Skeletal muscle cell (primary cell): ENCODE data around the gene ATG2A.

ENCODE experiments used
- DNase-seq: peaks from one replicate; pipeline ENCODE4 v3.0.0-alpha.2; 2010; ENCODE audit warnings: low read depth
- H3K4me3 ChIP-seq: 2 replicates; pipeline ENCODE4 v1.5.1; 2011; ENCODE audit warnings: low read depth, mild to moderate bottlenecking, control low read depth, low read length, moderate library complexity

ATG2A gene

GRCh38 chr11:64916775-64917662 is at the start of gene ATG2A:
Gene ATG2A, minus strand, starts transcription at chr11:64917209. Its CDS starts 74 bp downstream, at chr11:64917135.
- H3K4me3 ChIP-seq = peak within 1 kb of the TSS; percentile 97
- DNase-seq = peak; percentile 99

DNA sequence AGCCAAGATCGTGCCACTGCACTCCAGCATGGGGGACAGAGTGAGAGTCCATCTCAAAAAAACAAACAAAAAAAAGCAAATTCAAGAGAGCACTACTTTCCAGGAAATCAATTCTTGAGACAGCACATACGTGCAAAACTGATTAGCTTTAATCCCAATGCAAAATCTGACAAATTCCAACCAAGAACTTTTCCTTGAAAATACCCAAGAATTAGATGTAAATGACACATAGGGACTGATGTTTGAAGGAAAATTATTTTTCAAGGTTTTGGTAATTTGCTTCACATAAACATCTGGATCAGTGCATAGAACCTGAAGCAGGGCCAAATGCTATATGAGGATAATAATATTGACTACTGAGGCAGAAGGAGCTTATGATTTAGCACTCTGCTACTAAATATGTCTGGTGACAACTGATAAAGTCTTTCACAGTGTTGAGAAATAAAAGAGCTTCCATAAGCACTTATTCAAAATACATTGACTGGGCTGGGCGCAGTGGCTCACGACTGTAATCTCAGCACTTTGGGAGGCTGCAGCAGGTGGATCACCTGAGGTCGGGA is 46.1 kb upstream of the ATG2A start:
- no peak overlapping the region for H3K4me3 ChIP-seq
- no peak for DNase-seq

GRCh38 chr11:64960719-64961118 is 43.7 kb upstream of the ATG2A start:
- no peak overlapping the region for H3K4me3 ChIP-seq
- DNase-seq = no peak

DNA sequence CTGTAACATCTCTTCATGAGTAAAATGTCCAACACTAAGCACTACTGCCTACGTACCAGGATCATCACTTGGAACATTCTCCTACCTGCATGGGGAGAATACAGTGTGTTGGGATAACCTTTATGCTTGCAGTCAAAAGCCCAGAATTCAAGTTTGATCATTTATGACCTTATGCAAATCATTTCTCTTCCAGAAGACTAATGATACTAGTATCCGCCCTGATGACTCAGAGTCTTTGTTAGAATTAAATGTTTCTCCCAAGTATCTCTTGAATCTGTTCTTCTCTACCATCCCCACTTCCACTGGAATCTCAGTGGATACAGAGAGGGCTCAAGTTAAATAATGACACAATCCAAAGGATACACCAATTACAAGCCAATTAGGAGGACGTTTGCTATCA is 42.5 kb upstream of the ATG2A start:
- H3K4me3 ChIP-seq = no peak overlapping the region
- DNase-seq = no peak

DNA sequence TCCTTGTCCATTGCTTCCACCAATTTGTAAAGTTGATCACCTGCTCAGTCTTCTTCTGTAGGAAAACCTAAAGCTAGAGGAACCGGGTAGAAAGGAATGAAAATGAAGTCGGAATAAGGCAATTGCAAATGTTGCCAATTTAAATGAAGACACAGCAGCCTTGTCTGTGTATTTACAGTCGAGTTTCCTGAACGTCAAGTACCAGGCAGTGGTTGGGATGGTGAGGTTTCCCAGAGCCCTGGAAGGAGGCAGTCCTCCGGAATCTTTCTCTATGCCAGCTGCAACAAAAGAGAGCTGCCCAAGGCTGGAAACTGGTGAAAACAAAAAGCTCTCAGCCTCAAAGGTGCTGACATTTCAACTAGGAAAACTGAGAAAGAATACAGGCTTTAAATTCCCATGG is 37.2 kb upstream of the ATG2A start:
- H3K4me3 ChIP-seq = no peak overlapping the region
- no peak for DNase-seq

DNA sequence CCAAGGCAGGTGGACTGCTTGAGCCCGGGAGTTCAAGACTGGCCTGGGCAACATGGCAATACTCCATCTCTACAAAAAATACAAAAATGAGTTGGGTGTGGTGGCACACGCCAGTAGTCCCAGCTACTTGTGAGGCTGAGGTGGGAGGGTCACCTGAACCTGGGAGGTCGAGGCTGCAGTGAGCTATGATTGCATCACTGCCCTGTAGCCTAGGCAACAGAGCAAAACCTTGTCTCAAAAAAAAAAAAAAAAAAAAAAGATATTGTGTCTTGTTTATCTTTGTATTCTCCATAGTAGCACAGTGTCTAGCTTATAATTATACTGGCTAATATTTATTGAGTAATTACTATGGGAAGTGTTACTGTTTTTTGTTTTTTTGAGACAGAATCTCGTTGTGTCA is 34.5 kb upstream of the ATG2A start:
- no peak for DNase-seq

DNA sequence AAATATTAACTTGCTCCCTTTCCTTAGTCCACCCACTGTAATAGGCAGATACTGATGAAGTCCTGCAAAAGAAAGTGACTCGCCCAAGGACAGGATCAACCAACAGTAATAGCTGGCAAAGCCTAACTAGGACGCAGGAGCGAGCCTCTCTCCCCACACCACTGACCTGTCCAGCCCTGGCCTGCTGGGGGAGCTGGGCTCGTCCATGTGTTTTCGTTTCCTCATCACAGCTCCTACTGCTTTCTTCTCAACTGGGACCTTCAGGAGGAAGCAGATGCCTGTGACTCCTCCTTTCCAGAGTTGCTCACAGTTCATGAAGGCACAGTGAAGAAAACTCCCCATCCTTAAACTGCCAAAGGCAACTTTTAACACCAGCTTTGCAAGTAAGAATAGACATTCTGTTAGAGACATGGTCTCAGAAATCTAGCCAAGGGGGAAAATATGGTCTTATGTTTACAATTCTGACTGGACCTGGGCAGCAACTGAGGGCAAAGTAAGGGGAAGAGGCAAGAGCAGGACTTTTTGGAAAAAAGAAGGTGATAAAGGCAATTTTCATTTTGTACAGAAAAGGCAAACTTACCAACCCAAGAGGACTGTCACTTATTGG is 30.3 kb upstream of the ATG2A start:
- H3K4me3 ChIP-seq = no peak overlapping the region
- no peak for DNase-seq

More for the DNA sequence above, 34.5 kb upstream of the ATG2A start:
- no peak overlapping the region for H3K4me3 ChIP-seq

DNA sequence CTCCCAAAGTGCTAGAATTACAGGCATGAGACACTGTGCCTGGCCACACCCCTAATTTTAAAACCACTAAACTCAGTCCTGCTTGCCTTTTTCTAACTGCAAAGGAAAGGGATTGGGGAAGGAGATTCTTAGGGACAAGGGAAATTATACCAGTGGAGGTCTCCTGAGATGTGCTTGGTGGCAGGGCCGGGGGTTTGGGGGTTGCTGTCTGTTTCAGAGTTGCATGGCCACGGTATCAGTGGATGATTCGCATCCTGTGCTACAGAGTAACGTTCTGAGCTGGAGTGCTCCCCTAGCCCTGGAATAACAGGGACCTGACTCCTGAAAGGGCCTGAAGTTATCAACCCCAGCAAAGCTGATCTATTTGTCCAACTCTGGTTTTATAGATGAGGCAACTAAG is 19.5 kb upstream of the ATG2A start:
- H3K4me3 ChIP-seq = no peak overlapping the region
- DNase-seq = no peak

DNA sequence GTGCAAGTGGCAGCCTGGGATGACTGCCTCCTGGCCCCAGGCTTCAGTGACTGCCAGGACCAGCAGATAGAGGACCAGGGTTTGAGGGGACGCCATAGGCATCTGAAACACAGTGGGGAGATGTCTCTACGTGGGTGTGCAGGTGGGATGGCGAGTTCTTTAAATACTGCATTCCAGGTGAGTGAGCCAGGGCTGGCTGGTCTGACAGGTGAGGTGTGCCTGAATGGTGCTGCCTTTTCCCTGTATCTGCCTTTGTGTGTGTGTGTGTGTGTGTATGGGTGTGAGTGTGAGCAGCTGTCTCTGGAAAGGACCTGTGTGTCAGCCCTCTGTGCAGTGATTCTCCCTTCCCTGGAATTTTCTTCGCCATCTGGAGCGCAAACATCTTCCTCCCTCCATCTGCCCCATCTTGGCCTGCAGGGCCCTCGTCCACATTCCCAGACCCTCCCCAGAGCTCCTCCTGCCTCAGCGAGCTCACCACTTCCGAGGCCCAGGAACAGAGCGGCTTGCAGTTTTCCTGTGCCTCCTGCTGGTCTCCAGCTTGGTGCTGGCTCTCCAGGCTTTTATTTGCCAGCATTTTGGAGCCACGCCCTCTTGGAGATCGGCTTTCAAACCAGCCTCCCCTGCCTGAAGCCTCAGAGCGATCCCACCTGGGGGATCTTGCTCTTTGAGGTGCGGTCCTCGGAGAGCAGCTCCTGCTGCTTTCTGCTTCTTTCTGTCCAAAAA is 18.5 kb upstream of the ATG2A start, which contains the start of gene GPHA2:
Gene GPHA2 (minus strand): TSS at position 535 of the 723 bp plus-strand sequence. CDS start 433 bp downstream, at position 102.
- no peak within 1 kb of the TSS for H3K4me3 ChIP-seq
- DNase-seq = peak; percentile 13

DNA sequence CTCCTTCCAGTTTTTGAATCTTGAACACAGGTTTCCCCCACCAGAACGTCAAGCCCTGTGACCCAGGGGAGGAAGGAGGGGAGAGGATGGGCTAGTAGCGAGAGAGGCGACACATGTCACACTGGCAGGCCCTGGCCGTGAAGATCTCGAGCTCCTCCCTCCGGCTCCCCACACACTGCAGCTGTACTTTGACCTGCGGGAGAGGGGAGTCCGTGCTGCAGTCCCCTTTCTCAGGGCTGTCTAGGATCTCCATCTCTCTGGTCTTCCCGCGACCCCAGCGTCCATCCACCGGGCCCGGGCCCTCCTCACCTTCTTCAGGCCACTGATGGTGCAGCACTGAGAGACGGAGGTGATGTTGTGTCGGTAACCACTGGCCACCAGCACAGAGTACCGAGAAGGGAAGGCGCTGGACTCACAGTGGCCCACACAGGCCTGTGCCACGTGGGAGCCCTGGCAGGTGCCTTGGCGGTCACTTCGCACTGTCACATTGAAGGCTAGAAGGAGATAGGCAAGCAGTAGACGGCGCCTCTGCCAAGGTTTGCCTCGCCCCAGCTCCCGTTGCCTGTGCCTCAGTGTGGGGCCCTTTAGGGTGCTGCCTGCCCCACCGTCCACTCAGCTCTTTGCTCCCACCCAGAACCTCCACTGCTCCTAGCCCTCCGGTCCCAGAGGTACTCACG is 17.8 kb upstream of the ATG2A start:
- DNase-seq = no peak
- H3K4me3 ChIP-seq = no peak overlapping the region

DNA sequence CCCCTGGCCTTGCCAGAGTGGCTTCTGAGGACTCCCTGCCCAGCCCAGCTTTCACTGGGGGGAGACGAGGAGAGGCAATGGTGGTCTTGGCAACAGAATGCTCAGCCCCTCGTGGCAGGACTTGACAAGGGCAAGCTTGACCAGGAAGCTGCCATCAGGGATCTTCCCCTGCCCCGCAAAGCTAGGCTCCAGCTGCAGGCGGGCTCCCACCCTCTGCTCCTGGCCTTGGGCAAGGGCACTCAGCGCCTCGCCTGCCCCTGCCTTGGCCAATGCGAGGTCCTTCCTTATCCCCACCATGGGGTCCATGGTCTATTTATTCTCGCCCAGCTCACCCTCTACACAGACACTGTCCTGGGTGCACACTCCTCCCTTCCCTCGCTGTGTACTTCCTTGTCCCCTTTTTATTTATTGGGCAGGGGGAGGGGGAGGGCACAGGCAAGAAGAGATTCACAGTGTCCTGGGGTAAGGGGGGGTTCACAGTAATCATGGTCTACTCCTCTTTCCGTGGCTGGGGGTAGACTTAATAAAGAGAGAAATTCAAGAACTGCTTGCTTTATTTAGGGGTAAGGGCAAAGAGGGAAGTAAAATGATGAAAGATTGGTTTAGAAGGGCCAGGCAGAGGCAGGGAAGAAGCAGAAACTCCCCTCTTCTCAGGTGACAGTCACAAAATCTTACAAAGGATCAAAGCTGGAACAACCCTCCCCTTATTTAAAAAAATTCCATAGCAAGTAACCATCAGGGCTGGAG is 17.1 kb upstream of the ATG2A start:
- DNase-seq = no peak

DNA sequence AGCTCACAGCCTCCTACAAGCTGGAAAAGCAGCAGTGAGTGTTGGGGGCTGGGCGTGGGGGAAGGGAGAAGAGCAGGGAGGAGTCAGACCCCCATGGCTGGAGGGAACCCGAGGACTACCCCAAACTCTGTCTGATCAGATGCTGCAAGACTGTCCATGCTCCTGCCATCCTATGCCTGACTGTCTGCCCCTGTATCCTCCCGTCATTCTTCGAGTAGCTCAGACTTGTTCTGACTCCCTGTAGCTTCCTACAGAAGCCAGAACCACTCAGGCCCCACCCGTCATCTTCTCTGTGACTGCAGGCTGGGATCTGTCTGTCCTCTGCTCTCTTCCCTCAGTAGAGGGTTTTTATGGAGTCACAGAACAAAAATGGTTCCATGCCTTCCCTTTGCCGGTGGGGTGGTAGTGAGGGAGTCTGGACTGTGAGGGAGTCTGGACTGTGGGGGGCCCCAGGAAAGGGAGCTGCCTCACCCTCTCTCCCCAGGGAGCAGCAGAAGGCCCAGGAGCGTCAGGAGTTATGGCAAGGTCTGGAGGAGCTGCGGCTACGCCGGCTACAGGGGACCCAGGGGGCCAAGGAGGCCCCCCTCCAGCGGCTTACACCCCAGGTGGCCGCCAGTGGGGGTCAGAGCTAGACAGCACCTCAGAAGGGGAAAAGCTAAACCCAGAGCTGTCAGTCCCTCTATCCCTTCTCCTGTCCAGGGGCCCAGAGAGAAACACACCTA is 16.4 kb upstream of the ATG2A start:
- DNase-seq = no peak
- H3K4me3 ChIP-seq = no peak overlapping the region

More for the DNA sequence above, 17.1 kb upstream of the ATG2A start:
- H3K4me3 ChIP-seq = no peak overlapping the region

DNA sequence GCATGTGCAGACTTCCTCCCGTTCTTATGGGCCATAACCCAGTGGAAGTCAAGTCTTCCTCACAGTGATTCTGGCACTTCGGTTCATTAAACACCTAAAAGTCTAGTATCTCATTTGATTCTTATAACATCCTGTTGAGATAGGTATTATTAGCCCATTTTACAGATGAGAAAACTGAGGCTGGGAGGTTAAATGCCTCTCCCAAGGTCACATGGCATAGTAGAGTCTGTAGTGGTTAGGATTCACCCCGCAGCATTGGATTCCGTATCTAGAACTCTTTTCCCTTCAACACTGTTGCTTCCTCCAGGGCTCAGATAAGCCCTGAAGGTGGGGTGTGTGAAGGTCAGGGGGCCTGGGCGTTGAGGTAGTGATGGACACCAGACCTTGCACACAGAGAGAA is 15.3 kb upstream of the ATG2A start:
- DNase-seq = no peak
- H3K4me3 ChIP-seq = no peak overlapping the region

DNA sequence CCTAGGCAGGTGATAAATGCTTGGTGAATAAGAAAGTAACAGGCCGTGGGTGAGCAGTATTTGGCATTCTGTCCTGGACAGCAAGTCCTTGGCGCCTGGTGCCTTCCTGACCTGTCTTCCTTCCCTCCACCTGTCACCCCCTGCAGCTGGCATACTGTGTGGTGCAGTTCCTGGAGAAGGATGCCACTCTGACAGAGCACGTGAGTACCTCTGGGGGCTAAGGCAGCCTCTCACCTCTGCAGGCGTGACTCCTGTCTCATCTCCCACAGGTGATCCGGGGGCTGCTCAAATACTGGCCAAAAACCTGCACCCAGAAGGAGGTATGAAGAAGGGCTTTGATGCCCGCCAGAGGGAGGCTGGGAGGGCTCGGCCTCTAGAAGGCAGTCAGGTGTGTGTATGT is 14.3 kb upstream of the ATG2A start:
- DNase-seq = no peak

DNA sequence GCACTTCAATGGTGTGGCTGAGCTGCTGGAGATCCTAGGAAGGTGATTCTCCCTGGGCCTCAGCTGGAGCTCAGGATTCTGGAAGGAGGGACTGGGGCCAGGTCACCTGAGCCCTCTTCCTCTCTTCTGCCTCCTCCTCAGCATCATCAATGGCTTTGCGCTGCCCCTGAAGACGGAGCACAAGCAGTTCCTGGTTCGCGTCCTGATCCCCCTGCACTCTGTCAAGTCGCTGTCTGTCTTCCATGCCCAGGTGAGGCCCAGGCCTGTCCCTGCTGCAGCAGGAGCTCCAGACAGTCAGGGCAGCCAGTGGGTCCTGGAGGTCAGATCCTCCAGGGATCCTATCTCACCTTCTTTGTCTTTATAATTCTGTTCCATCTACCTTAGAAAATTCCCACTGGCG is 13.3 kb upstream of the ATG2A start:
- H3K4me3 ChIP-seq = no peak overlapping the region
- DNase-seq = no peak

More for the DNA sequence above, 14.3 kb upstream of the ATG2A start:
- no peak overlapping the region for H3K4me3 ChIP-seq

DNA sequence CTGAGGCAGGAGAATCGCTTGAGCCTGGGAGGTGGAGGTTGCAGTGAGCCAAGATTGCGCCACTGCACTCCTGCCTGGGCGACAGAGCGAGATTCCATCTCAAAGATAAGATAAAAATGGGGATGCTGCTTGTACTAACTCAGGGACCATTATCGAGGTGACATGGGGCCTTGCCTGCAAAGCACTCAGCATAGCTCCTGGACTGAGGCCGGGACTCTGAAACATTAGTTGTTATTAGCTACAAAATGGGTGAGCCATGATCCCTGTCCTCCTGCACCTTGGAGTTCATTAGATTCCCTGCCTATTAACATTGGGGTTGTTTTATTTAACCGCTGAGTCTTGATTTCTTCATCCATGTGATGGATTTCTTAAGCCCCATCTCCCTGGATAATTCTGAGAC is 12.6 kb upstream of the ATG2A start:
- no peak overlapping the region for H3K4me3 ChIP-seq
- DNase-seq = no peak

DNA sequence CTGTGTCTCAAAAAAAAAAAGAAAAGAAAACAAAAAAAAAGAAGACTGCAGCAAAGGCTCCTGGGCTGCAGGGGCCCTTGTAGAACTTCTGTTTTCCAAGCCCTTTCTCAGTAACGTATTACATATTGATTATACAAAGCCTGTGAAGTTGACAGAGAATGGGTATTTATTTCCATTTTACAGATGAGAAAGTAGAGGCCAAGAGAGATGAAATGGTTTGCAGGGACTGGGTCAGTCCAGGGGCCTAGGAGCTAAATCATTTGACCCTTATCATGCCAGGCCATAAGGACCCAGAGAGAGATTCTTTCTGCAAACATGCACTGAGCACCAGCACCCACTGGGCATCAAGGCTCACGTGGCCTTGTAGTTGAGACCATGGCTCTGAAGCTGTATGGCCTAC is 11.9 kb upstream of the ATG2A start:
- no peak overlapping the region for H3K4me3 ChIP-seq
- DNase-seq = no peak

DNA sequence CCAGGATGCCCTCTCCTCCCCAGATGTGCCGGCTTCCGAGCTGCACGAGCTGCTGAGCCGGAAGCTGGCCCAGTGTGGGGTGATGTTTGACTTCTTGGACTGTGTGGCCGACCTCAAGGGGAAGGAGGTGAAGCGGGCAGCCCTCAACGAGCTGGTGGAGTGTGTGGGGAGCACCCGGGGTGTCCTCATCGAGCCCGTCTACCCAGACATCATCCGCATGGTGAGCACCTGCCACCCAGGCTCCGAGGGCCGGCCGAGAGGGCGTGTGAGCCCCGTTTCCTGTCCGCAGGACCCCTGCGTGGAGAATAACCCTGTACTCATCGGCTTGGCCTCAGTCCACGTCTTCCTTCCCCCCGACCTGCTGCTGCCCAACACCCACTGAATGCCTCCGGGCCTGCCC is 9.7 kb upstream of the ATG2A start:
- H3K4me3 ChIP-seq = no peak overlapping the region
- DNase-seq = no peak
